ENCODE data around the gene EPHA3. TPM values are rescaled to one million over a fixed set of nuclear protein-coding genes. Genes with fewer than 3 reads are reported as not detected.

The EPHA3 gene
- total RNA-seq, 1 experiment from 2014 or later: not detected

- POLR2A ChIA-PET: no interaction called here
- TF ChIP-seq CTCF (IDR thresholded peaks at IDR 0.05; ENCODE audit: insufficient read depth in 1 of 2, low read depth in 1 of 2, low read length in 1 of 2, severe bottlenecking in 1 of 2, unreplicated experiment in 1 of 2): no peak
- BruUV-seq (replicated peaks): no TSS peak
These were observed 48.1 kb upstream of the EPHA3 start for GRCh38 chr3:89059211-89059925.

GRCh38 chr3:89061259-89061658 lies 46.2 kb upstream of the EPHA3 start:
- no peak for TF ChIP-seq CTCF (IDR thresholded peaks at IDR 0.05; ENCODE audit: insufficient read depth in 1 of 2, low read depth in 1 of 2, low read length in 1 of 2, severe bottlenecking in 1 of 2, unreplicated experiment in 1 of 2)
- no peaks in the 10 kb centered on the region for H3K27me3 ChIP-seq (replicated peaks; ENCODE audit: control insufficient read depth, insufficient read depth, low read length)
- Mint-ChIP-seq H3K27ac (ENCODE audit: unreplicated experiment) (no peak overlapping the region), H3K36me3 (ENCODE audit: insufficient read depth, unreplicated experiment) (no peaks in the 10 kb centered on the region), H3K27me3 (ENCODE audit: insufficient read depth, unreplicated experiment) (no peaks in the 10 kb centered on the region), H3K4me1 (ENCODE audit: low read depth, unreplicated experiment) (no peaks in the 10 kb centered on the region), H3K4me3 (ENCODE audit: unreplicated experiment) (no peak overlapping the region), H3K9me3 (ENCODE audit: unreplicated experiment) (no peaks in the 10 kb centered on the region)
- H3K4me1 ChIP-seq: no peaks in the 10 kb centered on the region
- BruUV-seq (replicated peaks): no TSS peak
- H3K36me3 ChIP-seq (ENCODE audit: control insufficient read depth, insufficient read depth, low read length): no peaks in the 10 kb centered on the region
- DNase-seq: no peak
- ChIA-PET POLR2A (no interaction called here), CTCF (no interaction called here)
- H3K4me3 ChIP-seq (ENCODE audit: low read depth, low read length): no peak overlapping the region
- H3K9me3 ChIP-seq: no peaks in the 10 kb centered on the region
- intact Hi-C loops (cut with micrococcal nuclease; ENCODE audit: unreplicated experiment): no loop called here

More at GRCh38 chr3:89059211-89059925, 48.1 kb upstream of the EPHA3 start:
- no peaks in the 10 kb centered on the region for H3K9me3 Mint-ChIP-seq (ENCODE audit: unreplicated experiment)
- no peak overlapping the region for H3K4me3 ChIP-seq (ENCODE audit: low read depth, low read length)
- H3K4me1 ChIP-seq: no peaks in the 10 kb centered on the region
- H3K36me3 ChIP-seq (ENCODE audit: control insufficient read depth, insufficient read depth, low read length): no peaks in the 10 kb centered on the region
- intact Hi-C loops (cut with micrococcal nuclease; ENCODE audit: unreplicated experiment): no loop called here
- no peak for DNase-seq
- no peaks in the 10 kb centered on the region for H3K4me1 Mint-ChIP-seq (ENCODE audit: low read depth, unreplicated experiment)
- no peak overlapping the region for H3K27ac Mint-ChIP-seq (ENCODE audit: unreplicated experiment)
- no peak overlapping the region for H3K4me3 Mint-ChIP-seq (ENCODE audit: unreplicated experiment)
- H3K27me3 ChIP-seq (replicated peaks; ENCODE audit: control insufficient read depth, insufficient read depth, low read length): no peaks in the 10 kb centered on the region
- H3K27me3 Mint-ChIP-seq (ENCODE audit: insufficient read depth, unreplicated experiment): no peaks in the 10 kb centered on the region
- CTCF ChIA-PET: no interaction called here
- H3K36me3 Mint-ChIP-seq (ENCODE audit: insufficient read depth, unreplicated experiment): no peaks in the 10 kb centered on the region
- H3K9me3 ChIP-seq: no peaks in the 10 kb centered on the region

- POLR2A ChIA-PET: no interaction called here
- H3K4me1 Mint-ChIP-seq (ENCODE audit: low read depth, unreplicated experiment): no peaks in the 10 kb centered on the region
These were observed 39.7 kb upstream of the EPHA3 start for GRCh38 chr3:89067736-89068135.

More at GRCh38 chr3:89067736-89068135, 39.7 kb upstream of the EPHA3 start:
- Histone ChIP-seq H3K27me3 (replicated peaks; ENCODE audit: control insufficient read depth, insufficient read depth, low read length) (no peaks in the 10 kb centered on the region), H3K4me3 (ENCODE audit: low read depth, low read length) (no peak overlapping the region), H3K4me1 (no peaks in the 10 kb centered on the region), H3K36me3 (ENCODE audit: control insufficient read depth, insufficient read depth, low read length) (no peaks in the 10 kb centered on the region), H3K9me3 (no peaks in the 10 kb centered on the region)
- TF ChIP-seq CTCF (IDR thresholded peaks at IDR 0.05; ENCODE audit: insufficient read depth in 1 of 2, low read depth in 1 of 2, low read length in 1 of 2, severe bottlenecking in 1 of 2, unreplicated experiment in 1 of 2): no peak
- BruUV-seq (replicated peaks): no TSS peak
- intact Hi-C loops (cut with micrococcal nuclease; ENCODE audit: unreplicated experiment): no loop called here
- no peak for DNase-seq
- H3K36me3 Mint-ChIP-seq (ENCODE audit: insufficient read depth, unreplicated experiment): no peaks in the 10 kb centered on the region
- H3K27me3 Mint-ChIP-seq (ENCODE audit: insufficient read depth, unreplicated experiment): no peaks in the 10 kb centered on the region
- H3K4me3 Mint-ChIP-seq (ENCODE audit: unreplicated experiment): no peak overlapping the region
- no peak overlapping the region for H3K27ac Mint-ChIP-seq (ENCODE audit: unreplicated experiment)
- CTCF ChIA-PET: no interaction called here
- H3K9me3 Mint-ChIP-seq (ENCODE audit: unreplicated experiment): no peaks in the 10 kb centered on the region
